ENCODE data around the gene KDM6B.

KDM6B gene

GRCh38 chr17:7852262-7852670 is 18.2 kb downstream of the KDM6B start:
- Histone ChIP-seq H3K4me1 (ENCODE audit: control extremely low read depth in 1 of 4, control insufficient read depth in 4 of 4, insufficient read depth in 4 of 4, low read length in 3 of 4) (peaks cover 0 to 35% (median 27%) of the 10 kb centered on the region in 4 experiments), H3K36me3 (ENCODE audit: control insufficient read depth in 4 of 4, insufficient read depth in 4 of 4, low read length in 3 of 4) (peaks cover 6 to 62% (median 43%) of the 10 kb centered on the region in 4 experiments), H3K27me3 (replicated peaks in 2 of 5; ENCODE audit: control insufficient read depth in 4 of 5, insufficient read depth in 5 of 5, low read length in 4 of 5) (no peaks in the 10 kb centered on the region), H3K27ac (ENCODE audit: insufficient read depth in 1 of 2, low read depth in 1 of 2, low read length in 2 of 2, poor library complexity in 1 of 2, severe bottlenecking in 2 of 2) (no peak overlapping the region), H3K9me3 (ENCODE audit: control extremely low read depth in 1 of 5, control insufficient read depth in 4 of 5, insufficient read depth in 2 of 5, low read depth in 1 of 5, low read length in 4 of 5) (no peaks in the 10 kb centered on the region), H3K4me3 (ENCODE audit: control insufficient read depth in 1 of 7, extremely low read depth in 1 of 7, insufficient read depth in 4 of 7, low read depth in 2 of 7, low read length in 6 of 7) (no peak overlapping the region)
- ChIA-PET POLR2A (interaction anchor here (0.8 to 5.0 kb wide), 2 partner anchors 17 to 34 kb away, joined by 3 to 28 read pairs; partner anchors contain the start of gene KDM6B), CTCF (interaction anchor here (2.6 to 4.5 kb wide), 2 partner anchors 13 to 27 kb away, joined by 8 to 29 read pairs; no protein-coding TSS in a partner anchor)
- DNase-seq: no peak
- 86% methylated on average over 20 of the region's 20 CpGs for WGBS (ENCODE audit: insufficient coverage)

GRCh38 chr17:7852919-7853690 is 19.1 kb downstream of the KDM6B start:
- H3K36me3 ChIP-seq (ENCODE audit: control insufficient read depth in 4 of 4, insufficient read depth in 4 of 4, low read length in 3 of 4): peaks cover 6 to 56% (median 39%) of the 10 kb centered on the region in 4 experiments

GRCh38 chr17:7853691-7854038 is 19.6 kb downstream of the KDM6B start:
- Histone ChIP-seq H3K4me1 (ENCODE audit: control extremely low read depth in 1 of 4, control insufficient read depth in 4 of 4, insufficient read depth in 4 of 4, low read length in 3 of 4) (peaks cover 2 to 43% (median 37%) of the 10 kb centered on the region in 4 experiments), H3K36me3 (ENCODE audit: control insufficient read depth in 4 of 4, insufficient read depth in 4 of 4, low read length in 3 of 4) (peaks cover 6 to 52% (median 38%) of the 10 kb centered on the region in 4 experiments), H3K4me3 (ENCODE audit: control insufficient read depth in 1 of 7, extremely low read depth in 1 of 7, insufficient read depth in 4 of 7, low read depth in 2 of 7, low read length in 6 of 7) (no peak overlapping the region), H3K27me3 (replicated peaks in 2 of 5; ENCODE audit: control insufficient read depth in 4 of 5, insufficient read depth in 5 of 5, low read length in 4 of 5) (no peaks in the 10 kb centered on the region), H3K9me3 (ENCODE audit: control extremely low read depth in 1 of 5, control insufficient read depth in 4 of 5, insufficient read depth in 2 of 5, low read depth in 1 of 5, low read length in 4 of 5) (no peaks in the 10 kb centered on the region), H3K27ac (ENCODE audit: insufficient read depth in 1 of 2, low read depth in 1 of 2, low read length in 2 of 2, poor library complexity in 1 of 2, severe bottlenecking in 2 of 2) (no peak overlapping the region)
- ChIA-PET POLR2A (interaction anchor here (0.6 to 0.9 kb wide), 2 partner anchors 9 to 18 kb away, joined by 3 to 5 read pairs; no protein-coding TSS in a partner anchor), CTCF (interaction anchor here (0.9 to 4.5 kb wide), 3 partner anchors 15 to 33 kb away, joined by 3 to 29 read pairs (median 3); no protein-coding TSS in a partner anchor)
- no peak for DNase-seq
- WGBS (ENCODE audit: insufficient coverage): 93% methylated on average over 7 of the region's 21 CpGs

More at GRCh38 chr17:7852919-7853690, 19.1 kb downstream of the KDM6B start:
- Histone ChIP-seq H3K4me3 (ENCODE audit: control insufficient read depth in 1 of 7, extremely low read depth in 1 of 7, insufficient read depth in 4 of 7, low read depth in 2 of 7, low read length in 6 of 7) (no peak overlapping the region), H3K27ac (ENCODE audit: insufficient read depth in 1 of 2, low read depth in 1 of 2, low read length in 2 of 2, poor library complexity in 1 of 2, severe bottlenecking in 2 of 2) (no peak overlapping the region), H3K27me3 (replicated peaks in 2 of 5; ENCODE audit: control insufficient read depth in 4 of 5, insufficient read depth in 5 of 5, low read length in 4 of 5) (no peaks in the 10 kb centered on the region), H3K4me1 (ENCODE audit: control extremely low read depth in 1 of 4, control insufficient read depth in 4 of 4, insufficient read depth in 4 of 4, low read length in 3 of 4) (peaks cover 0 to 38% (median 31%) of the 10 kb centered on the region in 4 experiments), H3K9me3 (ENCODE audit: control extremely low read depth in 1 of 5, control insufficient read depth in 4 of 5, insufficient read depth in 2 of 5, low read depth in 1 of 5, low read length in 4 of 5) (no peaks in the 10 kb centered on the region)
- ChIA-PET CTCF (interaction anchor here (0.9 to 4.5 kb wide), 3 partner anchors 14 to 32 kb away, joined by 3 to 29 read pairs (median 3); no protein-coding TSS in a partner anchor), POLR2A (interaction anchor here (0.6 to 0.9 kb wide), 2 partner anchors 8 to 18 kb away, joined by 3 to 5 read pairs; no protein-coding TSS in a partner anchor)
- 97% methylated on average over 37 of the region's 51 CpGs for WGBS (ENCODE audit: insufficient coverage)
- no peak for DNase-seq

GRCh38 chr17:7854078-7854777 is 20.2 kb downstream of the KDM6B start:
- Histone ChIP-seq H3K27me3 (replicated peaks in 2 of 5; ENCODE audit: control insufficient read depth in 4 of 5, insufficient read depth in 5 of 5, low read length in 4 of 5) (no peaks in the 10 kb centered on the region), H3K36me3 (ENCODE audit: control insufficient read depth in 4 of 4, insufficient read depth in 4 of 4, low read length in 3 of 4) (peaks cover 5 to 53% (median 35%) of the 10 kb centered on the region in 4 experiments), H3K4me1 (ENCODE audit: control extremely low read depth in 1 of 4, control insufficient read depth in 4 of 4, insufficient read depth in 4 of 4, low read length in 3 of 4) (peaks cover 5 to 49% (median 42%) of the 10 kb centered on the region in 4 experiments), H3K9me3 (ENCODE audit: control extremely low read depth in 1 of 5, control insufficient read depth in 4 of 5, insufficient read depth in 2 of 5, low read depth in 1 of 5, low read length in 4 of 5) (no peaks in the 10 kb centered on the region), H3K4me3 (ENCODE audit: control insufficient read depth in 1 of 7, extremely low read depth in 1 of 7, insufficient read depth in 4 of 7, low read depth in 2 of 7, low read length in 6 of 7) (no peak overlapping the region), H3K27ac (ENCODE audit: insufficient read depth in 1 of 2, low read depth in 1 of 2, low read length in 2 of 2, poor library complexity in 1 of 2, severe bottlenecking in 2 of 2) (no peak overlapping the region)
- DNase-seq: no peak
- 94% methylated on average over 8 of the region's 31 CpGs for WGBS (ENCODE audit: insufficient coverage)
- POLR2A ChIA-PET: interaction anchor here (0.9 kb wide), 1 partner anchor 9 kb away, joined by 5 read pairs; no protein-coding TSS in a partner anchor
- CTCF ChIA-PET: interaction anchor here (0.9 to 4.5 kb wide), 2 partner anchors 15 to 31 kb away, joined by 3 to 29 read pairs; no protein-coding TSS in a partner anchor

- Histone ChIP-seq H3K4me1 (ENCODE audit: control extremely low read depth in 1 of 4, control insufficient read depth in 4 of 4, insufficient read depth in 4 of 4, low read length in 3 of 4) (peaks cover 5 to 51% (median 43%) of the 10 kb centered on the region in 4 experiments), H3K27me3 (replicated peaks in 2 of 5; ENCODE audit: control insufficient read depth in 4 of 5, insufficient read depth in 5 of 5, low read length in 4 of 5) (no peaks in the 10 kb centered on the region), H3K9me3 (ENCODE audit: control extremely low read depth in 1 of 5, control insufficient read depth in 4 of 5, insufficient read depth in 2 of 5, low read depth in 1 of 5, low read length in 4 of 5) (no peaks in the 10 kb centered on the region), H3K36me3 (ENCODE audit: control insufficient read depth in 4 of 4, insufficient read depth in 4 of 4, low read length in 3 of 4) (peaks cover 3 to 49% (median 27%) of the 10 kb centered on the region in 4 experiments), H3K27ac (ENCODE audit: insufficient read depth in 1 of 2, low read depth in 1 of 2, low read length in 2 of 2, poor library complexity in 1 of 2, severe bottlenecking in 2 of 2) (peak within 1 kb of the TSS; percentile 34 to 88), H3K4me3 (ENCODE audit: control insufficient read depth in 1 of 7, extremely low read depth in 1 of 7, insufficient read depth in 4 of 7, low read depth in 2 of 7, low read length in 6 of 7) (peak within 1 kb of the TSS in 4 of 7 experiments; percentile 53 to 89 (median 85))
- CTCF ChIA-PET: interaction anchor here (0.6 to 3.1 kb wide), 3 partner anchors 10 to 57 kb away, joined by 3 to 16 read pairs (median 6); no protein-coding TSS in a partner anchor
- 91% methylated on average over 42 of the region's 57 CpGs for WGBS (ENCODE audit: insufficient coverage)
- POLR2A ChIA-PET: interaction anchor here (0.6 to 2.6 kb wide), 5 partner anchors 10 to 60 kb away, joined by 4 to 16 read pairs (median 7); partner anchors contain the start of gene RNF227
- DNase-seq: no peak
Measured at GRCh38 chr17:7854851-7855659, 21.0 kb downstream of the KDM6B start, which contains the start of gene TMEM88. Gene TMEM88, plus strand, starts transcription at chr17:7855066. Its CDS starts 9 bp downstream, at chr17:7855075.

GRCh38 chr17:7855660-7856010 is 21.6 kb downstream of the KDM6B start:
- no peak for DNase-seq
- Histone ChIP-seq H3K4me1 (ENCODE audit: control extremely low read depth in 1 of 4, control insufficient read depth in 4 of 4, insufficient read depth in 4 of 4, low read length in 3 of 4) (peaks cover 5 to 51% (median 43%) of the 10 kb centered on the region in 4 experiments), H3K27me3 (replicated peaks in 2 of 5; ENCODE audit: control insufficient read depth in 4 of 5, insufficient read depth in 5 of 5, low read length in 4 of 5) (no peaks in the 10 kb centered on the region), H3K9me3 (ENCODE audit: control extremely low read depth in 1 of 5, control insufficient read depth in 4 of 5, insufficient read depth in 2 of 5, low read depth in 1 of 5, low read length in 4 of 5) (no peaks in the 10 kb centered on the region), H3K36me3 (ENCODE audit: control insufficient read depth in 4 of 4, insufficient read depth in 4 of 4, low read length in 3 of 4) (peaks cover 2 to 48% (median 25%) of the 10 kb centered on the region in 4 experiments), H3K27ac (ENCODE audit: insufficient read depth in 1 of 2, low read depth in 1 of 2, low read length in 2 of 2, poor library complexity in 1 of 2, severe bottlenecking in 2 of 2) (peak overlapping the region; percentile 34 to 88), H3K4me3 (ENCODE audit: control insufficient read depth in 1 of 7, extremely low read depth in 1 of 7, insufficient read depth in 4 of 7, low read depth in 2 of 7, low read length in 6 of 7) (peak overlapping the region in 4 of 7 experiments; percentile 53 to 89 (median 85))
- POLR2A ChIA-PET: interaction anchor here (0.6 to 2.6 kb wide), 5 partner anchors 11 to 60 kb away, joined by 4 to 16 read pairs (median 7); partner anchors contain the start of gene RNF227
- CTCF ChIA-PET: interaction anchor here (0.6 to 3.1 kb wide), 4 partner anchors 11 to 57 kb away, joined by 3 to 16 read pairs (median 8); no protein-coding TSS in a partner anchor
- 45% methylated on average over 8 of the region's 15 CpGs for WGBS (ENCODE audit: insufficient coverage)
